ENCODE measurements around the gene CXADR.

GRCh38 chr21:17529648-17530047, 16.8 kb downstream of the CXADR start:
- TF ChIP-seq POLR2AphosphoS5 (IDR thresholded peaks at IDR 0.05) (no peak), EP300 (IDR thresholded peaks at IDR 0.05) (no peak), CTCF (IDR thresholded peaks at IDR 0.05) (no peak), POLR2A (IDR thresholded peaks at IDR 0.05) (no peak)

Measured in sigmoid colon (tissue), 4 donors.